Skin of body (tissue), 2 donors: ENCODE measurements around the gene RASL10A. TPM values are rescaled to one million over a fixed set of nuclear protein-coding genes. Genes with fewer than 3 reads are reported as not detected.
A peak's percentile ranks its signal among the peaks of the same experiment; 100 is the strongest.
"Not testable (repeated sequence)": the region's sequence is repeated elsewhere in the genome, so short reads cannot be mapped to it uniquely, and the experiment has no call there.

Experiments used
- DNase-seq: peaks from one replicate; lab custom pipeline; 2025; lab: John Stamatoyannopoulos, UW
- total RNA-seq: library from RNA; depleted of rRNA; stranded (reverse); fragments of >200 nt; gene quantifications from one replicate; pipeline ENCODE4 v1.2.3, GENCODE V29; 2014

RASL10A gene
- 0.39 TPM for total RNA-seq

- no peak for DNase-seq
These were observed at the start of gene RASL10A for GRCh38 chr22:29315286-29316140. TSS of gene RASL10A (minus strand) at chr22:29315697. CDS start at chr22:29315246, 451 bp downstream.

GRCh38 chr22:29359469-29359868 is 44.0 kb upstream of the RASL10A start:
- no peak for DNase-seq

- DNase-seq = not testable (repeated sequence)
These were observed 41.8 kb upstream of the RASL10A start for GRCh38 chr22:29357193-29357890.

- DNase-seq = no peak
These were observed 38.4 kb upstream of the RASL10A start for GRCh38 chr22:29353860-29354259.

- no peak for DNase-seq
These were observed 37.8 kb upstream of the RASL10A start for GRCh38 chr22:29353286-29353685.

GRCh38 chr22:29352778-29353177 is 37.3 kb upstream of the RASL10A start:
- DNase-seq = no peak

- no peak for DNase-seq
These were observed 36.4 kb upstream of the RASL10A start for GRCh38 chr22:29351891-29352290.

GRCh38 chr22:29351042-29351441 is 35.5 kb upstream of the RASL10A start:
- DNase-seq = no peak

- DNase-seq = no peak
These were observed 33.5 kb upstream of the RASL10A start for GRCh38 chr22:29348956-29349355.

- no peak for DNase-seq
These were observed 32.5 kb upstream of the RASL10A start for GRCh38 chr22:29348041-29348440.

GRCh38 chr22:29346659-29347058 is 31.2 kb upstream of the RASL10A start:
- DNase-seq = no peak

GRCh38 chr22:29345932-29346331 is 30.4 kb upstream of the RASL10A start:
- no peak for DNase-seq

- not testable (repeated sequence) for DNase-seq
These were observed 29.4 kb upstream of the RASL10A start for GRCh38 chr22:29344889-29345288.

GRCh38 chr22:29344137-29344536 is 28.6 kb upstream of the RASL10A start:
- no peak for DNase-seq

GRCh38 chr22:29343313-29343805 is 27.9 kb upstream of the RASL10A start:
- DNase-seq = peak; percentile 56

- DNase-seq = no peak
These were observed 27.2 kb upstream of the RASL10A start for GRCh38 chr22:29342577-29343312.

GRCh38 chr22:29342177-29342576 is 26.7 kb upstream of the RASL10A start:
- DNase-seq = no peak

GRCh38 chr22:29341849-29342127 is 26.3 kb upstream of the RASL10A start:
- DNase-seq = no peak

GRCh38 chr22:29341056-29341848 is 25.8 kb upstream of the RASL10A start:
- DNase-seq = no peak

GRCh38 chr22:29340566-29340965 is 25.1 kb upstream of the RASL10A start:
- no peak for DNase-seq
